CD4-positive, alpha-beta T cell (primary cell): ENCODE measurements around the gene TTLL4. TPM values are rescaled to one million over a fixed set of nuclear protein-coding genes. Genes with fewer than 3 reads are reported as not detected.

Source experiments
- ATAC-seq: fragments of 200-7000 bp; cut with Tn5 transposase; one replicate; pipeline ENCODE4 v1.10.0; 2022; ENCODE audit warnings: mild to moderate bottlenecking; ENCODE audit not compliant: poor library complexity
- CTCF ChIA-PET: fragments of 350-600 bp; sonication (Branson Sonifier 250); formaldehyde crosslinking; loops from one replicate; lab custom pipeline; 2021; ENCODE audit warnings: antibody characterized with exemption, inconsistent platforms; lab: Charles Lee
- POLR2A ChIA-PET: fragments of 350-600 bp; sonication (Branson Sonifier 250); formaldehyde crosslinking; loops from one replicate; lab custom pipeline; 2021; ENCODE audit warnings: antibody characterized with exemption, inconsistent platforms; lab: Charles Lee
- DNase-seq, 14 experiments: peaks; one replicate each; pipeline ENCODE4 v3.0.0-alpha.2; 2013 to 2020; ENCODE audit warnings: mixed read lengths in 2 of 14
- H3K27ac ChIP-seq, 2 donors: one replicate each; pipeline versions ENCODE4 v1.5.1 to v1.7.0; 2013; ENCODE audit warnings: low read length in 2 of 2, low read depth in 1 of 2, mild to moderate bottlenecking in 1 of 2
- H3K27me3 ChIP-seq, 2 experiments: 1 replicate in 1 of 2; 2 replicates in 1 of 2; pipeline versions ENCODE4 v1.6.1 to v1.7.0; 2013; ENCODE audit warnings: low read length in 2 of 2, control low read depth in 1 of 2, mild to moderate bottlenecking in 1 of 2, moderate library complexity in 1 of 2; ENCODE audit not compliant: insufficient read depth in 2 of 2, control insufficient read depth in 1 of 2
- H3K36me3 ChIP-seq: one replicate; pipeline ENCODE4 v1.6.1; 2013; ENCODE audit warnings: low read length, control low read depth; ENCODE audit not compliant: insufficient read depth
- H3K4me1 ChIP-seq: one replicate; pipeline ENCODE4 v1.6.1; 2013; ENCODE audit warnings: low read length, control low read depth; ENCODE audit not compliant: insufficient read depth
- H3K4me3 ChIP-seq: one replicate; pipeline ENCODE4 v1.5.1; 2013; ENCODE audit warnings: mild to moderate bottlenecking, low read length, moderate library complexity
- H3K9me3 ChIP-seq, 2 experiments: 1 replicate in 1 of 2; 2 replicates in 1 of 2; pipeline versions ENCODE4 v1.6.1 to v1.7.0; 2013; ENCODE audit warnings: low read length in 2 of 2, mild to moderate bottlenecking in 2 of 2, control low read depth in 1 of 2, moderate library complexity in 1 of 2; ENCODE audit not compliant: control insufficient read depth in 1 of 2, insufficient read depth in 1 of 2
- H3K27ac Mint-ChIP-seq: one replicate; pipeline ENCODE4 v1.8.0; 2020; ENCODE audit warnings: mixed read lengths
- H3K27me3 Mint-ChIP-seq: one replicate; pipeline ENCODE4 v1.8.0; 2021; ENCODE audit warnings: mixed read lengths
- H3K36me3 Mint-ChIP-seq: one replicate; pipeline ENCODE4 v1.8.0; 2021; ENCODE audit warnings: low read depth, mixed read lengths
- H3K4me1 Mint-ChIP-seq: one replicate; pipeline ENCODE4 v1.8.0; 2021; ENCODE audit warnings: low read depth, mixed read lengths
- H3K4me3 Mint-ChIP-seq: one replicate; pipeline ENCODE4 v1.8.0; 2020; ENCODE audit warnings: mild to moderate bottlenecking, mixed read lengths
- H3K9me3 Mint-ChIP-seq: one replicate; pipeline ENCODE4 v1.8.0; 2020; ENCODE audit warnings: mixed read lengths
- intact Hi-C, 2 experiments: fragments of 100-400 bp; cut with DNase I in 1 of 2; cut with micrococcal nuclease in 1 of 2; formaldehyde crosslinking; loops; one replicate each; pipeline versions ENCODE4 v1.15.1 to v1.9.0; 2023 to 2025; cut with DNase I, micrococcal nuclease
- total RNA-seq, 174 experiments: library from RNA in 2 of 174; stranded (reverse) in 2 of 174; gene quantifications; one replicate each; pipeline ENCODE4 v1.2.3 and lab custom pipeline; 2021 to 2026
- TF ChIP-seq, protein P1 (sequence below): fragments of 200-600 bp; IDR thresholded peaks from one replicate; pipeline ENCODE4 v1.8.0; 2022; ENCODE audit warnings: antibody characterized with exemption, mild to moderate bottlenecking

TTLL4 gene
- total RNA-seq, 2 experiments from 2014 or later: 7.3 to 10.8 TPM

DNA sequence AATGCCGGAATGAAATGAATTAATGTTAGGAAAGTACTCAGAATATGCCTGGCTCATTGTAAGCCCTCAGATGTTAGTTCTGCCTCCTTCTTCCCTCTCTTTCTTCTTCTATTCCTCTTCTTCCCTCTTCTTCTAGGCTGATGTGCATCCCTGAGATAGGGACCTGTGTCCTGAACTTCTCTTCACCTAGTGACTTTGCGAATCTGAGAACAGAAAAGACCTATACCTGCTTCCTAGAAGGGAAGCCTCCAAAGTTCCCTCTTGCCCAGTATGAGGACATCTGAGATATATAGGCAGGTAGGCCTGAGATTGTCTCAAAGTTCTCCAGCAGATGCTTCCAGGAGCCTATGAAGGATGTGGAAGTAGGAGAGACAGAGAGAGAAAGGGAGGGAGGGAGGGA lies 63.2 kb downstream of the TTLL4 start:
- H3K9me3 ChIP-seq: peaks cover 12 to 15% of the 10 kb centered on the region in 2 experiments
- intact Hi-C loops: no loop called here
- ATAC-seq (no peak), DNase-seq (no peak)
- CTCF ChIA-PET: no interaction called here
- H3K36me3 ChIP-seq: no peaks in the 10 kb centered on the region
- Mint-ChIP-seq H3K4me1 (no peaks in the 10 kb centered on the region), H3K27me3 (peaks cover 13% of the 10 kb centered on the region), H3K9me3 (peaks cover 4% of the 10 kb centered on the region), H3K4me3 (no peak overlapping the region), H3K27ac (no peak overlapping the region), H3K36me3 (peaks cover 56% of the 10 kb centered on the region)
- TF ChIP-seq, protein P1, sequence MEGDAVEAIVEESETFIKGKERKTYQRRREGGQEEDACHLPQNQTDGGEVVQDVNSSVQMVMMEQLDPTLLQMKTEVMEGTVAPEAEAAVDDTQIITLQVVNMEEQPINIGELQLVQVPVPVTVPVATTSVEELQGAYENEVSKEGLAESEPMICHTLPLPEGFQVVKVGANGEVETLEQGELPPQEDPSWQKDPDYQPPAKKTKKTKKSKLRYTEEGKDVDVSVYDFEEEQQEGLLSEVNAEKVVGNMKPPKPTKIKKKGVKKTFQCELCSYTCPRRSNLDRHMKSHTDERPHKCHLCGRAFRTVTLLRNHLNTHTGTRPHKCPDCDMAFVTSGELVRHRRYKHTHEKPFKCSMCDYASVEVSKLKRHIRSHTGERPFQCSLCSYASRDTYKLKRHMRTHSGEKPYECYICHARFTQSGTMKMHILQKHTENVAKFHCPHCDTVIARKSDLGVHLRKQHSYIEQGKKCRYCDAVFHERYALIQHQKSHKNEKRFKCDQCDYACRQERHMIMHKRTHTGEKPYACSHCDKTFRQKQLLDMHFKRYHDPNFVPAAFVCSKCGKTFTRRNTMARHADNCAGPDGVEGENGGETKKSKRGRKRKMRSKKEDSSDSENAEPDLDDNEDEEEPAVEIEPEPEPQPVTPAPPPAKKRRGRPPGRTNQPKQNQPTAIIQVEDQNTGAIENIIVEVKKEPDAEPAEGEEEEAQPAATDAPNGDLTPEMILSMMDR: no peak
- peaks cover 0 to 2% of the 10 kb centered on the region in 2 experiments for H3K27me3 ChIP-seq
- POLR2A ChIA-PET: no interaction called here
- no peak overlapping the region for H3K27ac ChIP-seq
- no peak overlapping the region for H3K4me3 ChIP-seq
- no peaks in the 10 kb centered on the region for H3K4me1 ChIP-seq

DNA sequence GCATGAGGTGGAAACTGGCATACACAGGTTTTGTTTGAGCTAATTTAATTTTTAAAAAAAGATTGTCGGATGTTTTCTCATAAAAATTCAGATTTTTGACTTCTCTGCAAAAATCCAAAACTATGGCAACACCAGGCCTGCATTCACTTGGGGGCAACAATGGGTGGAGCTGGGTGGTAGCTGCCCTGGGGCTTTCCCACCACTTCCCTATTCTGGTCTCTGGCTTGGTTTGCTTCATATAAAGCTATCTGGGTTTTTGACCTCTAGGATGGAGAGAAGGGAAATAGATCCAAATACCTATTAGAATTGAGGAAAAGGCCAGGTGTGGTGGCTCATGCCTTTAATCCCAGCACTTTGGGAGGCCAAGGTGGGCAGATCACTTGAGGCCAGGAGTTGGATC lies 65.9 kb downstream of the TTLL4 start:
- H3K27me3 Mint-ChIP-seq: peaks cover 37% of the 10 kb centered on the region
- Histone ChIP-seq H3K4me1 (peaks cover 1% of the 10 kb centered on the region), H3K27me3 (peaks cover 10 to 13% of the 10 kb centered on the region in 2 experiments), H3K27ac (no peak overlapping the region), H3K4me3 (no peak overlapping the region), H3K36me3 (no peaks in the 10 kb centered on the region), H3K9me3 (peaks cover 12 to 15% of the 10 kb centered on the region in 2 experiments)
- no peak overlapping the region for H3K4me3 Mint-ChIP-seq
- ATAC-seq (no peak), DNase-seq (no peak)
- ChIA-PET CTCF (interaction anchor here (0.7 kb wide), 1 partner anchor 71 kb away, joined by 3 read pairs; no protein-coding TSS in a partner anchor), POLR2A (interaction anchor here (1.3 kb wide), 1 partner anchor 9 kb away, joined by 3 read pairs; no protein-coding TSS in a partner anchor)
- H3K4me1 Mint-ChIP-seq: peaks cover 7% of the 10 kb centered on the region
- peaks cover 39% of the 10 kb centered on the region for H3K36me3 Mint-ChIP-seq
- peaks cover 4% of the 10 kb centered on the region for H3K9me3 Mint-ChIP-seq
- no peak overlapping the region for H3K27ac Mint-ChIP-seq
- intact Hi-C loops: no loop called here
- TF ChIP-seq, protein P1: no peak

DNA sequence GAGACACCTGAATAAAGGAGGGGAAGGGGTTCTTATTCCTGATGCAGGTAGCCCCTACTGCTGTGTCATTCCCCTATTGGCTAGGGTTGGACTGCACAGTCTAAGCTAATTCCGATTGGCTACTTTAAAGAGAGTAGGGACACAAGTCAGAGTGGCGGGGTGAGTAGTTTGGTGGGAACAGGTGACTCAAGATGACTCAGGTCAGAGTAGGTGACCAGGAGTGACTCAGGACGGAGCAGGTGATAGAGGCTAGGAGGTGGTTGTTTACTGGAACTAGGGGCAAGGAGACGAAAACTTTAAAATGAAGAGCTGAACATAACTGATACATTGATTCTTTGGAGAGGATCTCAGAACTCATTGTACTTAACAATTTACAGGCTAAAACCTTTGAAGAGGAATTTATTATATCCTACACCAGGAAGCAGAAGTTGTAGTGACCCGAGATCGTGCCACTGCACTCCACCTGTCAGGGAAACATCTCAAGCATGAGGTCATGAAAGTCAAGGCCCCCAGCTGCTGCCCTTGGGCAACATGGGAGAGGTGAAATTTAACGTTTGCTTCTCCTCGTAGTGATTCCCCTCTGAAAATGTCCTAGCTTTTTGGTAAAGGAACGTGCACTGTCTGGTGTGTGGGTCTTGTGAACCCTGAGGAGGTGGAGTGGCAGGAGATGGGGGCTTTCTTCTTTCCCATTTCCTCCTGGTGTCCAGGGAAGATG lies 66.8 kb downstream of the TTLL4 start:
- TF ChIP-seq, protein P1: no peak
- Mint-ChIP-seq H3K27me3 (peaks cover 42% of the 10 kb centered on the region), H3K4me1 (peaks cover 7% of the 10 kb centered on the region), H3K27ac (no peak overlapping the region), H3K4me3 (no peak overlapping the region), H3K36me3 (peaks cover 32% of the 10 kb centered on the region), H3K9me3 (peaks cover 4% of the 10 kb centered on the region)
- H3K36me3 ChIP-seq: no peaks in the 10 kb centered on the region
- H3K9me3 ChIP-seq: peaks cover 15 to 17% of the 10 kb centered on the region in 2 experiments
- ATAC-seq: no peak
- peaks cover 20 to 21% of the 10 kb centered on the region in 2 experiments for H3K27me3 ChIP-seq
- DNase-seq: no peak
- ChIA-PET CTCF (no interaction called here), POLR2A (no interaction called here)
- intact Hi-C loops: no loop called here
- H3K4me3 ChIP-seq: no peak overlapping the region
- peaks cover 7% of the 10 kb centered on the region for H3K4me1 ChIP-seq
- H3K27ac ChIP-seq: no peak overlapping the region
